Esophagus squamous epithelium (tissue), 5 donors: ENCODE measurements around the gene C6orf136. TPM values are rescaled to one million over a fixed set of nuclear protein-coding genes. Genes with fewer than 3 reads are reported as not detected.

Experiments used
- DNase-seq: peaks from one replicate; lab custom pipeline; 2025; lab: John Stamatoyannopoulos, UW
- H3K27ac ChIP-seq, 4 donors: fragments of 200-600 bp; sonication (generic); one replicate each; pipeline ENCODE4 v1.5.1; 2016 to 2019; ENCODE audit warnings: mild to moderate bottlenecking in 1 of 4
- H3K27me3 ChIP-seq, 4 donors: fragments of 200-600 bp; sonication (generic); 1 replicate in 3 of 4; 2 replicates in 1 of 4; pipeline versions ENCODE4 v1.5.1 to v1.6.0; 2017 to 2021; ENCODE audit warnings: antibody characterized with exemption in 1 of 4
- H3K36me3 ChIP-seq, 3 donors: fragments of 200-600 bp; sonication (generic); one replicate each; pipeline ENCODE4 v1.5.1; 2016 to 2019
- H3K4me1 ChIP-seq, 3 donors: fragments of 200-600 bp; sonication (generic); one replicate each; pipeline ENCODE4 v1.5.1; 2017 to 2019
- H3K4me3 ChIP-seq, 4 donors: fragments of 200-600 bp; sonication (generic); 1 replicate in 3 of 4; 2 replicates in 1 of 4; pipeline ENCODE4 v1.5.1; 2016 to 2019; ENCODE audit warnings: mild to moderate bottlenecking in 2 of 4, moderate library complexity in 1 of 4
- H3K9me3 ChIP-seq, 3 donors: fragments of 200-600 bp; sonication (generic); one replicate each; pipeline ENCODE4 v1.5.1; 2016 to 2019
- POLR2A ChIP-seq, 4 donors: fragments of 450-650 bp; IDR thresholded peaks; one replicate each; pipeline ENCODE4 v1.6.1; 2017; ENCODE audit warnings: antibody characterized with exemption in 4 of 4, mild to moderate bottlenecking in 4 of 4, moderate library complexity in 3 of 4
- WGBS, 2 donors: methylation state at CpG; one replicate each; pipeline ENCODE4 v1.1.5; 2018; 5-methylcytosine and 5-hydroxymethylcytosine counted together
- intact Hi-C: fragments of 100-400 bp; cut with DNase I; formaldehyde crosslinking; loops from one replicate; pipeline ENCODE4 v1.15.0; 2022
- total RNA-seq, 4 donors: library from RNA; depleted of rRNA; stranded (reverse); fragments of >200 nt; gene quantifications; one replicate each; pipeline ENCODE4 v1.1.0, GENCODE V29; 2016
- TF ChIP-seq, protein P1 (sequence below), 6 experiments: fragments of 450-650 bp in 4 of 6; fragments of 200-600 bp in 2 of 6; sonication (generic) in 2 of 6; IDR thresholded peaks; one replicate each; pipeline ENCODE4 v1.5.1; 2016 to 2019; ENCODE audit warnings: antibody characterized with exemption in 6 of 6, mild to moderate bottlenecking in 4 of 6, moderate library complexity in 4 of 6
- donor health status: DM: yes; HTN: yes; CAD: no.

The C6orf136 gene
- total RNA-seq, 4 donors from 2014 or later: 8.3 to 17.5 (median 12.7) TPM

DNA sequence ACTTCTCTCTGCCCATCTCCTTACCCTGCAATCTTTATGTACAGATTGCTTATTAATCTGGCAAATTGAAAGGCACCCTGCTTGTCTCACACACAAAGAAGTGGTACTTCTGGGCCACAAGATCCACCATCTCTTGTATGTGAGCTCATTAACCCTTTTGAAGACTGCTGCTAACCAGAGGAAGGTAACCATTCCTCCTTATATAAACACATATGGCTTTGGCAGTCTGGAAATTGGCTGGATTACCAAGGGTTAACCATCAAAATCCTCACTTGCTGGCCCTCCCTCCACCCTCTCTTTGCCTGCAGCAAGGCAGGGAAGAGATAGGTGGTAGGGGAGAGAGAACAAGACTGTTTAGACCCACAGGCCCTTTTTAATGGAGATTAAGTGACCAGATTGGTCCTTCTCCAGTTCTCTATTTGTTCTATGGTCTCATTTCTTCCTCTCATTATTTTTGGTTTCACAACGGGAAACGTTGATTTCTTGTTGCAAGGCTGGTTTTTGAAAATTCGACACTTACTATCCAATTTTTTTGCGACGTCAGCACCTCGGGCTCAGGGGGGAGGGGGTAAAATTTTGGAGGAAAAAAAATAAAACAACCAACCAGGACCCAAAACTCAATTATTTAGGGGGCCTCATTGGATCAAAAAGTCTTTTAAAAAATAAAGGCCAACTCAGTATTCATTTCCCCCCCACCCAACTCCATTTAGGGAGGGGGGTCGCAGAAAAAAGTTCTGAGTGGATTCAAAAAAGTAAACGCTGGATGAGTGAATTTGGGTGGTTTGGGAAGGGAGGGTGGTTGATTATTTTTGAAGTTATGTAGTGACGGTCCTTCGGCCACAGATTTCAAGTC is 30.7 kb upstream of the C6orf136 start:
- DNase-seq: no peak
- Histone ChIP-seq H3K4me3 (peak overlapping the region; percentile 61 to 92 (median 74)), H3K27ac (peak overlapping the region; percentile 95 to 98 (median 98)), H3K27me3 (no peaks in the 10 kb centered on the region), H3K9me3 (no peaks in the 10 kb centered on the region), H3K4me1 (peaks cover 6 to 54% (median 30%) of the 10 kb centered on the region in 3 donors), H3K36me3 (peaks cover 3 to 32% (median 18%) of the 10 kb centered on the region in 3 donors)
- WGBS, 2 donors: 0 to 1% methylated on average over 10 of the region's 10 CpGs
- intact Hi-C loops: no loop called here
- TF ChIP-seq POLR2A (IDR thresholded peaks at IDR 0.05): peak in 1 of 4 donors; percentile 12
- TF ChIP-seq, protein P1, sequence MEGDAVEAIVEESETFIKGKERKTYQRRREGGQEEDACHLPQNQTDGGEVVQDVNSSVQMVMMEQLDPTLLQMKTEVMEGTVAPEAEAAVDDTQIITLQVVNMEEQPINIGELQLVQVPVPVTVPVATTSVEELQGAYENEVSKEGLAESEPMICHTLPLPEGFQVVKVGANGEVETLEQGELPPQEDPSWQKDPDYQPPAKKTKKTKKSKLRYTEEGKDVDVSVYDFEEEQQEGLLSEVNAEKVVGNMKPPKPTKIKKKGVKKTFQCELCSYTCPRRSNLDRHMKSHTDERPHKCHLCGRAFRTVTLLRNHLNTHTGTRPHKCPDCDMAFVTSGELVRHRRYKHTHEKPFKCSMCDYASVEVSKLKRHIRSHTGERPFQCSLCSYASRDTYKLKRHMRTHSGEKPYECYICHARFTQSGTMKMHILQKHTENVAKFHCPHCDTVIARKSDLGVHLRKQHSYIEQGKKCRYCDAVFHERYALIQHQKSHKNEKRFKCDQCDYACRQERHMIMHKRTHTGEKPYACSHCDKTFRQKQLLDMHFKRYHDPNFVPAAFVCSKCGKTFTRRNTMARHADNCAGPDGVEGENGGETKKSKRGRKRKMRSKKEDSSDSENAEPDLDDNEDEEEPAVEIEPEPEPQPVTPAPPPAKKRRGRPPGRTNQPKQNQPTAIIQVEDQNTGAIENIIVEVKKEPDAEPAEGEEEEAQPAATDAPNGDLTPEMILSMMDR (IDR thresholded peaks at IDR 0.05): no peak

DNA sequence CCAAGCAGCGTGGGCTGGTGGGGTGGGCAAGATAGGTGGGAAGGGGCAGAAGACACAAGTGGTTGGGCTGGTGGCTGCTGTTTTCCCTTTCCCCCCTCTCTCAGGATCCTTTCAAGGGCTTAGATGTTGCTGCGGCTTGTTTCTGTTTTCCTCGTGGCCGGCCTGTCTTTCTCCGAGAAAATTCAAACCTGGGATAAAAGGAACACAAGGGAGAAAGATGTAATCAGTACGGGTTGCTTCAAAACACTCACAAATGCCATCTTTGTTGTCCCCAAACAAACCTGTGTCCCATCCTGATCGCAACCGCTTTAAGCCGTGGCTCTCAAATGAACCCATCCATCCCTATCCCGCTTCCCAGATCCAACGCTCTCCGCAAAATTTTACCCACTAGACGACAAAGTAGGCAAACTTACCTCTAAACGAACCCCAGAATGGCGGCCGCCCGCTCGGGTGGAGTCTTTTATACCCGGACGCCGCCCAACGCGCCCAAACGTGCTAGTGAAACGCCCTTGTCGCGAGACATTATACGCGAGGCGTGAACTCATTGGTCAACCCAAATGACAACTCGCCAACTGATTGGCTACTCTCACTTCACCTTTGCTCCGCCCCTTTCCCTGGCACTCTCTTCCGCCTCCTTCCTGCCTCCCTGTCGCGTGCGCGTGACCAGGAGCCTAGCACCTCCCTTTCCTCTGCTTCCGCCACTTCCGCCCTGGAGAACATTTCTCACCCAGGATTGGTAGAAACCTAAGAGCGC is 29.9 kb upstream of the C6orf136 start, which contains the start of gene PPP1R10:
TSS of gene PPP1R10 (minus strand) at position 433 of the 754 bp plus-strand sequence. CDS start 7,299 bp downstream, outside the sequence.
- peaks cover 3 to 39% (median 23%) of the 10 kb centered on the region in 3 donors for H3K36me3 ChIP-seq
- H3K9me3 ChIP-seq: no peaks in the 10 kb centered on the region
- peak; percentile 97 for DNase-seq
- no peaks in the 10 kb centered on the region for H3K27me3 ChIP-seq
- H3K27ac ChIP-seq: peak within 1 kb of the TSS; percentile 95 to 98 (median 98)
- H3K4me3 ChIP-seq: peak within 1 kb of the TSS; percentile 61 to 92 (median 74)
- TF ChIP-seq, protein P1 (IDR thresholded peaks at IDR 0.05): no peak
- peak in 3 of 4 donors; percentile 98 to 99 (median 99) for TF ChIP-seq POLR2A (IDR thresholded peaks at IDR 0.05)
- H3K4me1 ChIP-seq: peaks cover 6 to 46% (median 25%) of the 10 kb centered on the region in 3 donors
- 1% methylated on average over 39 to 40 of the region's 40 CpGs for WGBS, 2 donors
- intact Hi-C loops: no loop called here

DNA sequence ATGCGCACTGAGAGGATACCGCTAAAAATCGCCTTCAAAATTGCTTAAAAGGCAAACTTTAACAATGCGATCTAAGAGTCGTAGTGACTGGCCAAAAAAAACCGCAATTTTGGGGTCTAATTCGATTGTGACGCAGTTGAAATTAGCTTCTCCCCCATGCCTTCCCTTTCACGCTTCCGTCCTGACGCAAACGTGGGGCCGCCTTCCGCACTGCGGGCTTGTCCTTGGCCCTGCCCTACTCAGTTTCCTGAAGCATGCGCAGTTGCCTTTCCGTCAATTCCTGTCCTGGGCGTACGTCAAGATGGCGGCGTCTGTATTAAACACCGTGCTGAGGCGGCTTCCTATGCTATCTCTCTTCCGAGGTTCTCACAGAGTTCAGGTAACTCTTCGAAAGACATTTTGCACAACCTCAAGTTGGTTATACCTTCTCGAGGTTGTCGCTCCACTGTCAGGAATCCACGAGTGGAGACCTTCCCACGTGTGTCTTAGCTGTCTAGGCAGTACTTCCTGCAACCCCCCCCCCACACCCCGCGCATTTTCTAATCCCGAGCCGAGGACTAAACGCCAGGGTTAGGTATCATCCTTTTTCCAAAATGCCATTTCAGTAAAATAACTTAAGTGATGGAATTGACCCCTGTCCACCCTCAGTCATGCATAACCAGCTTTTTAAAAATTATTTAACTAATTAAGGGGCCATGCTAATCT is 29.2 kb upstream of the C6orf136 start, which contains the start of gene MRPS18B:
TSS of gene MRPS18B (plus strand) at position 276 of the 705 bp plus-strand sequence. CDS start at position 302, 26 bp downstream.
- intact Hi-C loops: no loop called here

DNA sequence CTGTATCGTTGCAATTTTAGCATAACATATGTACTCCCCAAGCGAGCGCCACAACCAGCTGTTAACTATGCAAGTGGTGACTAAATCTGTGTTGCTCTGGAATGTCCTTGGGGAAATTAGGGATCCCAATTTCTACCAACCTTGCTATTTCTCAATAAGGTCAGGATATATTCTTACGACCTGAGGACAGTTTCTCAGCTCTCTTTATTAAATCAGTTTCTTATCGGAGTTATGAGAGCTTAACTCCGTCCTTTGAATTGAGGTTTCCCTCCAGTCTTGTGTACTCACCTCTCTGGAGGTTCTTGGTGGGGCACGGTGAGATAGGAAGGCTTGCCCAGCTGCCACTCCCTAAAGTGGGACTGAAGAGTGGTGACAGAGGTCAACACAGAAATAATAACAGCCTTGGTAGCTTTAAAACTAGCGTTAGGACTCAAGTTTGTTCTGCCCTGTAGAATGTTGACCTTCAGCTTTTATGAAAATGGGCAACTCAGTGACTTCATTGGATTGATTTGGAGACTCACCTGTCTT is 28.6 kb upstream of the C6orf136 start:
- intact Hi-C loops: no loop called here
- peaks cover 6 to 32% (median 19%) of the 10 kb centered on the region in 3 donors for H3K4me1 ChIP-seq
- TF ChIP-seq, protein P1 (IDR thresholded peaks at IDR 0.05): no peak
- TF ChIP-seq POLR2A (IDR thresholded peaks at IDR 0.05): no peak
- 2 to 8% methylated on average over 8 of the region's 8 CpGs for WGBS, 2 donors
- H3K4me3 ChIP-seq: peak overlapping the region; percentile 50 to 92 (median 62)
- H3K27me3 ChIP-seq: no peaks in the 10 kb centered on the region
- peaks cover 3 to 53% (median 35%) of the 10 kb centered on the region in 3 donors for H3K36me3 ChIP-seq
- no peaks in the 10 kb centered on the region for H3K9me3 ChIP-seq
- peak overlapping the region; percentile 90 to 98 (median 96) for H3K27ac ChIP-seq
- DNase-seq: no peak

More for the DNA sequence above, 29.2 kb upstream of the C6orf136 start, which contains the start of gene MRPS18B:
- Histone ChIP-seq H3K27ac (peak within 1 kb of the TSS; percentile 95 to 98 (median 98)), H3K27me3 (no peaks in the 10 kb centered on the region), H3K9me3 (no peaks in the 10 kb centered on the region), H3K4me3 (peak within 1 kb of the TSS; percentile 61 to 92 (median 74)), H3K36me3 (peaks cover 3 to 47% (median 30%) of the 10 kb centered on the region in 3 donors), H3K4me1 (peaks cover 6 to 39% (median 21%) of the 10 kb centered on the region in 3 donors)
- TF ChIP-seq, protein P1 (IDR thresholded peaks at IDR 0.05): no peak
- peak in 2 of 4 donors; percentile 65 to 80 for TF ChIP-seq POLR2A (IDR thresholded peaks at IDR 0.05)
- peak; percentile 86 for DNase-seq
- 0% methylated on average over 31 to 32 of the region's 34 CpGs for whole genome bisulfite sequencing, 2 donors
